Smooth muscle cell (in vitro differentiated cells): ENCODE data around the gene SCARB2. TPM values are rescaled to one million over a fixed set of nuclear protein-coding genes. Genes with fewer than 3 reads are reported as not detected.
A peak's percentile ranks its signal among the peaks of the same experiment; 100 is the strongest.

Experiments
- DNase-seq: peaks from one replicate; lab custom pipeline; 2025; ENCODE audit not compliant: unreplicated experiment; lab: John Stamatoyannopoulos, UW
- H2AFZ ChIP-seq: fragments of 200-600 bp; sonication (generic); 2 replicates; pipeline ENCODE4 v1.6.0; 2016; ENCODE audit warnings: antibody characterized with exemption, low read depth, mild to moderate bottlenecking
- H3F3A ChIP-seq: fragments of 200-600 bp; sonication (generic); 2 replicates; pipeline ENCODE4 v1.6.0; 2017; ENCODE audit warnings: antibody characterized with exemption, low read depth
- H3K27ac ChIP-seq: fragments of 200-600 bp; sonication (generic); 2 replicates; pipeline ENCODE4 v1.5.1; 2016; ENCODE audit warnings: low read depth, mild to moderate bottlenecking
- H3K27me3 ChIP-seq: fragments of 200-600 bp; sonication (generic); 2 replicates; pipeline ENCODE4 v1.6.1; 2016; ENCODE audit warnings: low read depth, mild to moderate bottlenecking
- H3K36me3 ChIP-seq: fragments of 200-600 bp; sonication (generic); 2 replicates; pipeline ENCODE4 v1.5.1; 2016; ENCODE audit warnings: low read depth
- H3K4me1 ChIP-seq: fragments of 200-600 bp; sonication (generic); 2 replicates; pipeline ENCODE4 v1.5.1; 2016; ENCODE audit warnings: low read depth
- H3K4me2 ChIP-seq: fragments of 200-600 bp; sonication (generic); 2 replicates; pipeline ENCODE4 v1.6.0; 2016; ENCODE audit warnings: mild to moderate bottlenecking
- H3K4me3 ChIP-seq: fragments of 200-600 bp; sonication (generic); 2 replicates; pipeline ENCODE4 v1.5.1; 2016; ENCODE audit warnings: mild to moderate bottlenecking
- H3K79me2 ChIP-seq: fragments of 200-600 bp; sonication (generic); 2 replicates; pipeline ENCODE4 v1.6.0; 2016; ENCODE audit warnings: low read depth, mild to moderate bottlenecking
- H3K9ac ChIP-seq: fragments of 200-600 bp; sonication (generic); 2 replicates; pipeline ENCODE4 v1.6.0; 2016; ENCODE audit warnings: low read depth
- H3K9me3 ChIP-seq: fragments of 200-600 bp; sonication (generic); replicated peaks from 2 replicates; pipeline ENCODE4 v1.5.1; 2016; ENCODE audit warnings: low read depth
- H4K20me1 ChIP-seq: fragments of 200-600 bp; sonication (generic); 2 replicates; pipeline ENCODE4 v1.6.0; 2016; ENCODE audit warnings: low read depth
- WGBS: methylation state at CpG from one replicate; pipeline ENCODE4 v1.1.7; 2016; ENCODE audit warnings: low lambda C conversion rate; 5-methylcytosine and 5-hydroxymethylcytosine counted together
- polyA plus RNA-seq: library from polyadenylated mRNA; unstranded; fragments of >200 nt; fragmentation: Nextera tagmentation; extraction: Ambion mirVana; gene quantifications from 2 replicates; pipeline ENCODE4 v1.2.1, GENCODE V29; 2016
- total RNA-seq: library from RNA; depleted of rRNA; stranded (reverse); fragments of >200 nt; gene quantifications from 2 replicates; pipeline ENCODE4 v1.2.3, GENCODE V29; 2014
- TF ChIP-seq, protein P1 (sequence below): fragments of 200-600 bp; sonication (generic); IDR thresholded peaks from 2 replicates; pipeline ENCODE4 v1.5.1; 2017; ENCODE audit warnings: borderline replicate concordance, mild to moderate bottlenecking, antibody characterized with exemption; ENCODE audit not compliant: insufficient read depth, poor library complexity, severe bottlenecking

Gene SCARB2
- total and polyA plus RNA-seq, 2 experiments from 2014 or later = 162 to 270 TPM

DNA sequence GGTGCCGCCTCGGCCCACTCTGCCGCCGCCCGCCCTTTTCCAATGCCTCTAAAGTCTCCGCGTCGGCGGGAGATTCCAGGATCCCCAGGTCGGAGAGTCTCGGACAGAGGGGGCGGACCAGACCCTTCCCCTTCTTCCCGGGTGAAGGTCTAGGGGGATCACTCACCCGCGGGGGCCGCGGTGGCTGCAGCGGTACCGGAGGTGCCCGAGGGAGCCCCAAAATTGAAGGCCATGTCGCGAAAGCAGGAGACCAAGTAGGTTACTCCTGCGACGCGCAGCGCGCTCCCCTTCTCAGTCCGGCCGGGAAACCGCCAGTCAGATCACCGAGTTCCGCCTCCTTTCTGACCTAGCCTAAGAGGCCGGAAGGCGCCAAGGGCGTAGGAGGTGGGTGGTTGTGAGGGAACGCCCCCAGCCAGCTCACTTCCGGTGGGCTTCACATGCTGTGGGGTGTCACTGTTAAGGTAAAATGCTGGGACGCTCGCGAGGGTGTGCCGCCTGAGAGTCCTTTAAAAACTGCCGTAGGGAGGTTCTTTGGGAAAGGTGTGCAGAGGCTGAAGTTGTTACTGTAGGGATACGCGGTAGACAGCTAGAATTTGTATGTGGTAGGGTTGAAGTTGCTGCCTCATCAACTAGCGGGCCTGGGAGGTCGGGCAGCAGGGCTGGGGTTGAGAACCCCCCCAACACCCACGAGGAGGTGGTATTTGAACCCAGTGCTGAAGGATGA, 65.3 kb downstream of the SCARB2 start, which contains the start of gene NUP54:
NUP54 (minus strand) TSS at position 256 of the 724 bp plus-strand sequence; CDS start at position 233, 23 bp downstream.
- Histone ChIP-seq H3K9ac (peak within 1 kb of the TSS; percentile 92), H4K20me1 (peaks cover 33% of the 10 kb centered on the region), H3K79me2 (peaks cover 51% of the 10 kb centered on the region), H2AFZ (peak within 1 kb of the TSS; percentile 96), H3K36me3 (peaks cover under 1% of the 10 kb centered on the region), H3K4me3 (peak within 1 kb of the TSS; percentile 88), H3K27ac (peak within 1 kb of the TSS; percentile 86), H3F3A (no peaks in the 10 kb centered on the region), H3K4me1 (peaks cover 26% of the 10 kb centered on the region), H3K4me2 (peak within 1 kb of the TSS; percentile 98), H3K9me3 (no peaks in the 10 kb centered on the region), H3K27me3 (no peaks in the 10 kb centered on the region)
- TF ChIP-seq, protein P1, sequence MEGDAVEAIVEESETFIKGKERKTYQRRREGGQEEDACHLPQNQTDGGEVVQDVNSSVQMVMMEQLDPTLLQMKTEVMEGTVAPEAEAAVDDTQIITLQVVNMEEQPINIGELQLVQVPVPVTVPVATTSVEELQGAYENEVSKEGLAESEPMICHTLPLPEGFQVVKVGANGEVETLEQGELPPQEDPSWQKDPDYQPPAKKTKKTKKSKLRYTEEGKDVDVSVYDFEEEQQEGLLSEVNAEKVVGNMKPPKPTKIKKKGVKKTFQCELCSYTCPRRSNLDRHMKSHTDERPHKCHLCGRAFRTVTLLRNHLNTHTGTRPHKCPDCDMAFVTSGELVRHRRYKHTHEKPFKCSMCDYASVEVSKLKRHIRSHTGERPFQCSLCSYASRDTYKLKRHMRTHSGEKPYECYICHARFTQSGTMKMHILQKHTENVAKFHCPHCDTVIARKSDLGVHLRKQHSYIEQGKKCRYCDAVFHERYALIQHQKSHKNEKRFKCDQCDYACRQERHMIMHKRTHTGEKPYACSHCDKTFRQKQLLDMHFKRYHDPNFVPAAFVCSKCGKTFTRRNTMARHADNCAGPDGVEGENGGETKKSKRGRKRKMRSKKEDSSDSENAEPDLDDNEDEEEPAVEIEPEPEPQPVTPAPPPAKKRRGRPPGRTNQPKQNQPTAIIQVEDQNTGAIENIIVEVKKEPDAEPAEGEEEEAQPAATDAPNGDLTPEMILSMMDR = no peak
- DNase-seq = peak; percentile 84
- 1% methylated on average over 47 of the region's 47 CpGs for WGBS

DNA sequence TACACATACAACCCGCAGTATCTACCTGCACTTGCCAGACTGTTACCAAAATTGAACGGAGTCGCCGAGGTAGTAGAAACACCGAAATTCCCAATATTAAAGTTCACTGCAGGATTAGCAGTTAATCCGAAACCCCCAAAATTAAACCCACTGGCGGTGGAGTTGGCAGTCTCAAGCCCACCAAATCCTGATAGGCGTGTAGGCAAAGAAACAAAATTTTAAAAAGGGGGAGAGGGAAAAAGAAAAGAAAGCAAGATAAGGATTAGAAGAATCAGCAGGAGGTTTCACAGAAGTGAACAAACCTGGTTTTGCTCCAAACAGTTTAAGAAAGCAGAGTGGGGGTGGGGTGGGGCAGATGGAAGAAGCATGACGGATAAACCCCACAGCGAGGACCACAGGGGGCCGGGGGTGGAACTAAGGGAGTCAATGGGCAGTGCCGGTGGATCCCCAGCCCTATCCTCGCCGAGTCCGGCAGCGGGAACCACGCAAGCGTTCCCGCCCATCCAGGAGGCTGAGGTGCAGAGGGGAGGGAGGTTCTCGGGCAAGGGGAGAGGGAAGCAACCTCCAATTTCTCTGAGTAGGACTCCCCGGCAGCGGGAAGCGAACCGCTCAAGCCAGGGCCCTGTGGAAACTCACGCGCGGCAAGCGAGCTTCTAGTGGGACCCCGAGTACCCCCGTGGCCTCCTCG, 66.0 kb downstream of the SCARB2 start:
- H4K20me1 ChIP-seq = peaks cover 34% of the 10 kb centered on the region
- peaks cover 58% of the 10 kb centered on the region for H3K79me2 ChIP-seq
- no peaks in the 10 kb centered on the region for H3K9me3 ChIP-seq
- H2AFZ ChIP-seq = peak overlapping the region; percentile 96
- no peaks in the 10 kb centered on the region for H3K27me3 ChIP-seq
- H3K36me3 ChIP-seq = peaks cover 7% of the 10 kb centered on the region
- H3K4me3 ChIP-seq = peak overlapping the region; percentile 88
- TF ChIP-seq, protein P1 = no peak
- peaks cover 26% of the 10 kb centered on the region for H3K4me1 ChIP-seq
- peak overlapping the region; percentile 98 for H3K4me2 ChIP-seq
- peak overlapping the region; percentile 86 for H3K27ac ChIP-seq
- no peaks in the 10 kb centered on the region for H3F3A ChIP-seq
- peak overlapping the region; percentile 92 for H3K9ac ChIP-seq
- peak; percentile 53 for DNase-seq
- under 1% methylated on average over 18 of the region's 31 CpGs for WGBS

DNA sequence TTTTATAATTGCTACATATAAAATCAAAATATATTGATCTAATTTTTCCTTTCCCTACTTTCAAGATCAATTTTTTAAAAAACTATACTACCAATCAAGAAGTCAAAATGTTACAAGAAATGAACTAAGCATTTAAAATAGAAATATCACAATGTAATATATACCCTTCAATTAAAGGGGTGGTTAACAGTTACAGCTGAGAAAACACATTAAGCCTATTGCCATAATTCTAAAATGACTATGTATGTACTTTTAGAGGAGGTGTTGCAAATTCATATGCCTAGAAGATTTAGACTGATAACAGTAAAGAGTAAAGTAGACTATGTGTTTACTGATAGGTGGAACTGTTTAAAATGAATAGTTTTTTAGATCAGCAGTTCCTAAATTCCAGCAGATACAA, 69.1 kb downstream of the SCARB2 start:
- no peak for DNase-seq
- H3K79me2 ChIP-seq = peaks cover 75% of the 10 kb centered on the region
- H4K20me1 ChIP-seq = peaks cover 45% of the 10 kb centered on the region
- H3K4me2 ChIP-seq = no peak overlapping the region
- peaks cover 26% of the 10 kb centered on the region for H3K4me1 ChIP-seq
- H3K9ac ChIP-seq = no peak overlapping the region
- peaks cover 8% of the 10 kb centered on the region for H3K36me3 ChIP-seq
- no peak overlapping the region for H3K4me3 ChIP-seq
- H3F3A ChIP-seq = no peaks in the 10 kb centered on the region
- TF ChIP-seq, protein P1 = no peak
- no peak overlapping the region for H2AFZ ChIP-seq
- H3K9me3 ChIP-seq = no peaks in the 10 kb centered on the region
- no peaks in the 10 kb centered on the region for H3K27me3 ChIP-seq
- no peak overlapping the region for H3K27ac ChIP-seq
